A549 (cell line): ENCODE measurements around the gene OR2A14. TPM values are rescaled to one million over a fixed set of nuclear protein-coding genes. Genes with fewer than 3 reads are reported as not detected.

Source experiments
- ATAC-seq, 2 experiments: fragments of 200-7000 bp in 1 of 2; fragments of >200 bp in 1 of 2; cut with Nextera tagmentation in 1 of 2; cut with Tn5 transposase in 1 of 2; 3 replicates each; pipeline versions ENCODE4 v1.8.0 to v1.9.1; 2018 to 2020; ENCODE audit warnings: mild to moderate bottlenecking in 1 of 2, moderate library complexity in 1 of 2
- CTCF ChIA-PET: fragments of 300-600 bp; sonication (Branson Sonifier 250); formaldehyde crosslinking; extraction: SDS; loops from one replicate; lab custom pipeline; 2021; ENCODE audit warnings: antibody characterized with exemption, inconsistent platforms; lab: Yijun Ruan, JAX
- POLR2A ChIA-PET: fragments of 350-600 bp; formaldehyde crosslinking; extraction: SDS; loops from one replicate; lab custom pipeline; 2021; ENCODE audit warnings: antibody characterized with exemption, inconsistent platforms; lab: Yijun Ruan, JAX
- DNase-seq, 2 experiments: peaks; one replicate each; pipeline versions ENCODE4 v3.0.0 to v3.0.0-alpha.2; 2011 to 2016; ENCODE audit warnings: low read depth in 1 of 2, low spot score in 1 of 2
- FAIRE-seq: peaks from 2 replicates; lab custom pipeline; 2011; peaks lifted over from hg19 to GRCh38; lab: Jason Lieb, UNC
- H3K27ac ChIP-seq, 2 experiments: fragments of >200 bp; sonication (Bioruptor Twin); formaldehyde crosslinking; 3 replicates each; pipeline ENCODE4 v1.5.1; 2016 to 2017
- H3K4me1 ChIP-seq: fragments of >200 bp; sonication (Bioruptor Twin); formaldehyde crosslinking; 3 replicates; pipeline ENCODE4 v1.6.1; 2016
- H3K4me2 ChIP-seq: fragments of >200 bp; sonication (Bioruptor Twin); formaldehyde crosslinking; 3 replicates; pipeline ENCODE4 v1.6.1; 2016
- H3K4me3 ChIP-seq: fragments of >200 bp; sonication (Bioruptor Twin); formaldehyde crosslinking; 3 replicates; pipeline ENCODE4 v1.5.1; 2016
- H3K9me3 ChIP-seq: fragments of >200 bp; sonication (Bioruptor Twin); formaldehyde crosslinking; 3 replicates; pipeline ENCODE4 v1.6.1; 2016
- BHLHE40 ChIP-seq: IDR thresholded peaks from 2 replicates; pipeline ENCODE4 v1.6.1; 2012; ENCODE audit warnings: low read depth, low read length, inconsistent platforms
- CBX8 ChIP-seq: fragments of 200-600 bp; sonication (generic); IDR thresholded peaks from 2 replicates; pipeline ENCODE4 v1.6.1; 2016
- EHF ChIP-seq: fragments of 250-450 bp; sonication (Bioruptor Pico); IDR thresholded peaks from 2 replicates; pipeline ENCODE4 v1.5.0; 2020; ENCODE audit warnings: mild to moderate bottlenecking
- FOSB ChIP-seq: fragments of 250-450 bp; sonication (Bioruptor Pico); IDR thresholded peaks from 2 replicates; pipeline ENCODE4 v1.5.0; 2020; ENCODE audit warnings: mild to moderate bottlenecking, moderate library complexity
- FOXS1 ChIP-seq: fragments of 250-450 bp; sonication (Bioruptor Pico); IDR thresholded peaks from 2 replicates; pipeline ENCODE4 v1.5.0; 2020; ENCODE audit warnings: mild to moderate bottlenecking, moderate library complexity
- HDAC2 ChIP-seq: fragments of 200-600 bp; sonication (generic); IDR thresholded peaks from 2 replicates; pipeline ENCODE4 v1.6.1; 2016
- HOXA7 ChIP-seq: fragments of 250-450 bp; sonication (Bioruptor Pico); IDR thresholded peaks from 2 replicates; pipeline ENCODE4 v1.5.0; 2020; ENCODE audit warnings: mild to moderate bottlenecking, moderate library complexity
- HOXB13 ChIP-seq: fragments of 250-450 bp; sonication (Bioruptor Pico); IDR thresholded peaks from 2 replicates; pipeline ENCODE4 v1.5.0; 2020; ENCODE audit warnings: low read depth, mild to moderate bottlenecking, moderate library complexity
- JUN ChIP-seq, 2 experiments: fragments of >200 bp; sonication (Bioruptor Twin); formaldehyde crosslinking; IDR thresholded peaks; 2 replicates in 1 of 2; 3 replicates in 1 of 2; pipeline ENCODE4 v1.6.1; 2016 to 2017
- MAFK ChIP-seq: fragments of 450-650 bp; IDR thresholded peaks from 2 replicates; pipeline ENCODE4 v1.6.1; 2014; ENCODE audit not compliant: partially characterized antibody
- MAZ ChIP-seq: fragments of 150-350 bp; IDR thresholded peaks from 2 replicates; pipeline ENCODE4 v1.6.1; 2014; ENCODE audit warnings: antibody characterized with exemption, low read depth, low read length, borderline replicate concordance
- MYC ChIP-seq: IDR thresholded peaks from 2 replicates; pipeline ENCODE4 v1.6.1; 2012; ENCODE audit warnings: mild to moderate bottlenecking, inconsistent platforms, low read length, improper control_type of control experiment, borderline replicate concordance
- PHF8 ChIP-seq: fragments of 200-600 bp; sonication (generic); IDR thresholded peaks from 2 replicates; pipeline ENCODE4 v1.6.1; 2016; ENCODE audit warnings: low read depth, mild to moderate bottlenecking, antibody characterized with exemption, moderate library complexity, borderline replicate concordance
- RNF2 ChIP-seq: fragments of 200-600 bp; sonication (generic); IDR thresholded peaks from 2 replicates; pipeline ENCODE4 v1.6.1; 2016; ENCODE audit warnings: low read depth, mild to moderate bottlenecking, antibody characterized with exemption, moderate library complexity, borderline replicate concordance
- SMC3 ChIP-seq: fragments of >200 bp; sonication (Bioruptor Twin); formaldehyde crosslinking; IDR thresholded peaks from 3 replicates; pipeline ENCODE4 v1.6.1; 2018; ENCODE audit warnings: inconsistent platforms
- SREBF2 ChIP-seq: fragments of 450-650 bp; IDR thresholded peaks from 2 replicates; pipeline ENCODE4 v1.6.1; 2014; ENCODE audit warnings: mild to moderate bottlenecking, moderate library complexity
- TFCP2L1 ChIP-seq: fragments of 250-450 bp; sonication (Bioruptor Pico); IDR thresholded peaks from 2 replicates; pipeline ENCODE4 v1.5.0; 2021; ENCODE audit warnings: mild to moderate bottlenecking
- ZNF302 ChIP-seq: fragments of 250-450 bp; sonication (Bioruptor Pico); IDR thresholded peaks from 2 replicates; pipeline ENCODE4 v1.9.0; 2021; ENCODE audit warnings: inconsistent platforms, mild to moderate bottlenecking, moderate library complexity
- WGBS: methylation state at CpG from one replicate; pipeline ENCODE4 v1.1.6; 2017; ENCODE audit errors: missing lambda C conversion rate; 5-methylcytosine and 5-hydroxymethylcytosine counted together
- polyA plus RNA-seq, 4 experiments: library from polyadenylated mRNA; depleted of rRNA in 3 of 4; stranded (reverse); fragments of >200 nt; fragmentation: RNase III in 1 of 4; extraction: RNeasy Plus Mini Kit Qiagen cat#74134 plus additional on column Dnase treatment in 1 of 4; gene quantifications; 2 replicates in 3 of 4; 3 replicates in 1 of 4; pipeline ENCODE4 v1.2.3, GENCODE V29; 2011 to 2017
- TF ChIP-seq, protein P1 (sequence below): IDR thresholded peaks from 2 replicates; pipeline ENCODE4 v1.6.1; 2012; ENCODE audit warnings: low read depth, borderline replicate concordance
- TF ChIP-seq, protein P2 (sequence below): IDR thresholded peaks from 2 replicates; pipeline ENCODE4 v1.6.1; 2012
- TF ChIP-seq, protein P3 (sequence below): fragments of 200-600 bp; sonication (generic); IDR thresholded peaks from 2 replicates; pipeline ENCODE4 v1.6.1; 2016; ENCODE audit warnings: antibody characterized with exemption, mild to moderate bottlenecking, moderate library complexity
- TF ChIP-seq, protein P4 (sequence below): fragments of 250-450 bp; sonication (Bioruptor Pico); IDR thresholded peaks from 2 replicates; pipeline ENCODE4 v1.5.0; 2020; ENCODE audit warnings: low read depth, mild to moderate bottlenecking, moderate library complexity
- TF ChIP-seq, protein P5 (sequence below): fragments of >200 bp; sonication (Bioruptor Twin); formaldehyde crosslinking; IDR thresholded peaks from 3 replicates; pipeline ENCODE4 v1.6.1; 2016
- TF ChIP-seq, protein P6 (sequence below): fragments of 250-450 bp; sonication (Bioruptor Pico); IDR thresholded peaks from 2 replicates; pipeline ENCODE4 v1.5.0; 2021; ENCODE audit warnings: mild to moderate bottlenecking, moderate library complexity, borderline replicate concordance

Gene OR2A14
- polyA plus RNA-seq, 2 of the 4 experiments (the other 2 are of a cell fraction): not detected

DNA sequence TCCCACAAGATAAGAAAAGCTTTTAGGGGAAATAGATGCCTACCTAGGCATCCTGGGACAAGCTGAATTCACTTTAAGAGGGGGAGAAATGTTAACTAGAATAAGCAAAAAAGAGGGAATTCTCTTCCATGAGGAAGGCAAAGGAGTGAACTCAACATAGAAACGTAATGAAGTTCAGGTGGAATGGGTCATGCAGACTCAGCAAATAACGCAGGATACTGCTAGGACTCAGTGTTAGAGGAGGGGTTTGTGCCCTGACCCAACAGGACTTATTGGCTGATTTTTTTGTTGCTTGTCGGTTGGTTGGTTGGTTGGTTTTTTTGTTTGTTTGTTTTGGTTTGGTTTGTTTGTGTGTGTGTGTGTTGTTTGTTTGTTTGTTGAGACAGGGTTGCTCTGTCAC, 9.3 kb downstream of the OR2A14 start:
- TF ChIP-seq, protein P1, sequence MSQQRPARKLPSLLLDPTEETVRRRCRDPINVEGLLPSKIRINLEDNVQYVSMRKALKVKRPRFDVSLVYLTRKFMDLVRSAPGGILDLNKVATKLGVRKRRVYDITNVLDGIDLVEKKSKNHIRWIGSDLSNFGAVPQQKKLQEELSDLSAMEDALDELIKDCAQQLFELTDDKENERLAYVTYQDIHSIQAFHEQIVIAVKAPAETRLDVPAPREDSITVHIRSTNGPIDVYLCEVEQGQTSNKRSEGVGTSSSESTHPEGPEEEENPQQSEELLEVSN: no peak
- TF ChIP-seq MYC: no peak
- TF ChIP-seq CBX8: no peak
- peak; percentile 69 for TF ChIP-seq MAFK
- TF ChIP-seq TFCP2L1 (CRISPR knock-in tag): no peak
- TF ChIP-seq, all 56 proteins: peak for 1
- CTCF ChIA-PET: no interaction called here
- no peak overlapping the region for H3K27ac ChIP-seq
- H3K9me3 ChIP-seq: no peaks in the 10 kb centered on the region
- no peak overlapping the region for H3K4me2 ChIP-seq
- H3K4me1 ChIP-seq: no peaks in the 10 kb centered on the region
- no peak for ATAC-seq
- DNase-seq: no peak
- no peak for FAIRE-seq
- WGBS: 11% methylated on average over 3 of the region's 3 CpGs
- POLR2A ChIA-PET: no interaction called here
- H3K4me3 ChIP-seq: no peak overlapping the region

DNA sequence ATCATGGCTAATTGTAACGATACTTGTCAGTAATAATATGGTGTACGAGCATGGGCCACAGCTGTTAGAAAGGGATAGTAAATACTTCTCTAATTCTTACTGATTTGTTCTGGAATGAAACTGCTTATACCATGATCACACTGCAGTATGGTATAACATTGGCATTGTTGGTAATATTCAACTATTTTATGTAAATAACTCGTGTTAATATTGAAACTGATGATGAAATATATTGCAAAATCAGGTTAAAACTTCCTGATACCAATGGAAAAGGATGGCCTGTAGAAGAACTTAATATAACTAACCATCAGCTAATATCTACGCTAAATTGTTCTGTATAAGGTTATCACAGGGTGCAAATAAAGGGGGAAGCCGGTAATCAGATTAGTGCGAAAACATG, 10.3 kb downstream of the OR2A14 start:
- no peak for TF ChIP-seq BHLHE40
- TF ChIP-seq JUN (IDR thresholded peaks at IDR 0.05): no peak
- TF ChIP-seq, protein P2, sequence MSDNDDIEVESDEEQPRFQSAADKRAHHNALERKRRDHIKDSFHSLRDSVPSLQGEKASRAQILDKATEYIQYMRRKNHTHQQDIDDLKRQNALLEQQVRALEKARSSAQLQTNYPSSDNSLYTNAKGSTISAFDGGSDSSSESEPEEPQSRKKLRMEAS: no peak
- TF ChIP-seq, protein P3, sequence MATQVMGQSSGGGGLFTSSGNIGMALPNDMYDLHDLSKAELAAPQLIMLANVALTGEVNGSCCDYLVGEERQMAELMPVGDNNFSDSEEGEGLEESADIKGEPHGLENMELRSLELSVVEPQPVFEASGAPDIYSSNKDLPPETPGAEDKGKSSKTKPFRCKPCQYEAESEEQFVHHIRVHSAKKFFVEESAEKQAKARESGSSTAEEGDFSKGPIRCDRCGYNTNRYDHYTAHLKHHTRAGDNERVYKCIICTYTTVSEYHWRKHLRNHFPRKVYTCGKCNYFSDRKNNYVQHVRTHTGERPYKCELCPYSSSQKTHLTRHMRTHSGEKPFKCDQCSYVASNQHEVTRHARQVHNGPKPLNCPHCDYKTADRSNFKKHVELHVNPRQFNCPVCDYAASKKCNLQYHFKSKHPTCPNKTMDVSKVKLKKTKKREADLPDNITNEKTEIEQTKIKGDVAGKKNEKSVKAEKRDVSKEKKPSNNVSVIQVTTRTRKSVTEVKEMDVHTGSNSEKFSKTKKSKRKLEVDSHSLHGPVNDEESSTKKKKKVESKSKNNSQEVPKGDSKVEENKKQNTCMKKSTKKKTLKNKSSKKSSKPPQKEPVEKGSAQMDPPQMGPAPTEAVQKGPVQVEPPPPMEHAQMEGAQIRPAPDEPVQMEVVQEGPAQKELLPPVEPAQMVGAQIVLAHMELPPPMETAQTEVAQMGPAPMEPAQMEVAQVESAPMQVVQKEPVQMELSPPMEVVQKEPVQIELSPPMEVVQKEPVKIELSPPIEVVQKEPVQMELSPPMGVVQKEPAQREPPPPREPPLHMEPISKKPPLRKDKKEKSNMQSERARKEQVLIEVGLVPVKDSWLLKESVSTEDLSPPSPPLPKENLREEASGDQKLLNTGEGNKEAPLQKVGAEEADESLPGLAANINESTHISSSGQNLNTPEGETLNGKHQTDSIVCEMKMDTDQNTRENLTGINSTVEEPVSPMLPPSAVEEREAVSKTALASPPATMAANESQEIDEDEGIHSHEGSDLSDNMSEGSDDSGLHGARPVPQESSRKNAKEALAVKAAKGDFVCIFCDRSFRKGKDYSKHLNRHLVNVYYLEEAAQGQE: no peak
- no peak for TF ChIP-seq PHF8
- TF ChIP-seq MAFK: no peak
- no peak for TF ChIP-seq EHF (CRISPR knock-in tag)
- TF ChIP-seq, protein P4, sequence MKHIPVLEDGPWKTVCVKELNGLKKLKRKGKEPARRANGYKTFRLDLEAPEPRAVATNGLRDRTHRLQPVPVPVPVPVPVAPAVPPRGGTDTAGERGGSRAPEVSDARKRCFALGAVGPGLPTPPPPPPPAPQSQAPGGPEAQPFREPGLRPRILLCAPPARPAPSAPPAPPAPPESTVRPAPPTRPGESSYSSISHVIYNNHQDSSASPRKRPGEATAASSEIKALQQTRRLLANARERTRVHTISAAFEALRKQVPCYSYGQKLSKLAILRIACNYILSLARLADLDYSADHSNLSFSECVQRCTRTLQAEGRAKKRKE: no peak
- TF ChIP-seq MYC: no peak
- TF ChIP-seq HOXA7 (CRISPR knock-in tag): no peak
- no peak for TF ChIP-seq RNF2
- no peak for TF ChIP-seq HOXB13
- no peak for TF ChIP-seq FOXS1
- TF ChIP-seq, protein P5, sequence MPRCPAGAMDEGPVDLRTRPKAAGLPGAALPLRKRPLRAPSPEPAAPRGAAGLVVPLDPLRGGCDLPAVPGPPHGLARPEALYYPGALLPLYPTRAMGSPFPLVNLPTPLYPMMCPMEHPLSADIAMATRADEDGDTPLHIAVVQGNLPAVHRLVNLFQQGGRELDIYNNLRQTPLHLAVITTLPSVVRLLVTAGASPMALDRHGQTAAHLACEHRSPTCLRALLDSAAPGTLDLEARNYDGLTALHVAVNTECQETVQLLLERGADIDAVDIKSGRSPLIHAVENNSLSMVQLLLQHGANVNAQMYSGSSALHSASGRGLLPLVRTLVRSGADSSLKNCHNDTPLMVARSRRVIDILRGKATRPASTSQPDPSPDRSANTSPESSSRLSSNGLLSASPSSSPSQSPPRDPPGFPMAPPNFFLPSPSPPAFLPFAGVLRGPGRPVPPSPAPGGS: no peak
- no peak for TF ChIP-seq ZNF302
- H3K4me2 ChIP-seq: no peak overlapping the region
- no peak overlapping the region for H3K27ac ChIP-seq
- FAIRE-seq (no peak), ATAC-seq (no peak), DNase-seq (no peak)
- no peak overlapping the region for H3K4me3 ChIP-seq
- ChIA-PET CTCF (no interaction called here), POLR2A (no interaction called here)
- WGBS: 56% methylated on average over 6 of the region's 6 CpGs
- H3K9me3 ChIP-seq: no peaks in the 10 kb centered on the region
- H3K4me1 ChIP-seq: no peaks in the 10 kb centered on the region

DNA sequence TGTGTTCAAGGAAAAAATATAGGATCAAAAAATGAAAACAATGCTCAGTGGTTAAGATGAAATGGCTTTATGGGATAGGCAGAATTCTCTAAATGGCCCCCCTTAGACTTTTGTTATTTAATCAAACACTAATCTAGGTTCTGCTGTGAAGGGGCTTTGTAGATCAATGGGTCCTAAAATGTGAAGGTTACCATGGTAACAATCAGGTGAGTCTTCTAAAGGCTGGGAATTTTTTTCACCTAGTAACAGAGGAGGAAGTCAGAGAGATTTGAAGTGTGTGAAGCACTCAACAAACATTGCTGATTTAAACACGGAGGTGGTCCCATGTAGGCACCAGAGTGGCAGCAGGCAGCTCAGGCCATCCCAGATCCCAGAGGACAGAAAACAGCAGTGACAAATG, 11.1 kb downstream of the OR2A14 start:
- FAIRE-seq: no peak
- ATAC-seq: no peak
- Histone ChIP-seq H3K27ac (no peak overlapping the region), H3K9me3 (no peaks in the 10 kb centered on the region), H3K4me1 (no peaks in the 10 kb centered on the region), H3K4me2 (no peak overlapping the region), H3K4me3 (no peak overlapping the region)
- POLR2A ChIA-PET: no interaction called here
- CTCF ChIA-PET: no interaction called here
- WGBS: 35% methylated on average over 1 of the region's 1 CpG
- no peak for DNase-seq
- TF ChIP-seq FOSB (CRISPR knock-in tag): no peak
- TF ChIP-seq SREBF2: no peak
- no peak for TF ChIP-seq SMC3
- TF ChIP-seq MYC: no peak
- no peak for TF ChIP-seq BHLHE40
- TF ChIP-seq EHF (CRISPR knock-in tag): no peak
- TF ChIP-seq, protein P4: no peak
- no peak for TF ChIP-seq MAZ
- TF ChIP-seq, protein P5: no peak
- no peak for TF ChIP-seq HDAC2
- TF ChIP-seq, protein P6, sequence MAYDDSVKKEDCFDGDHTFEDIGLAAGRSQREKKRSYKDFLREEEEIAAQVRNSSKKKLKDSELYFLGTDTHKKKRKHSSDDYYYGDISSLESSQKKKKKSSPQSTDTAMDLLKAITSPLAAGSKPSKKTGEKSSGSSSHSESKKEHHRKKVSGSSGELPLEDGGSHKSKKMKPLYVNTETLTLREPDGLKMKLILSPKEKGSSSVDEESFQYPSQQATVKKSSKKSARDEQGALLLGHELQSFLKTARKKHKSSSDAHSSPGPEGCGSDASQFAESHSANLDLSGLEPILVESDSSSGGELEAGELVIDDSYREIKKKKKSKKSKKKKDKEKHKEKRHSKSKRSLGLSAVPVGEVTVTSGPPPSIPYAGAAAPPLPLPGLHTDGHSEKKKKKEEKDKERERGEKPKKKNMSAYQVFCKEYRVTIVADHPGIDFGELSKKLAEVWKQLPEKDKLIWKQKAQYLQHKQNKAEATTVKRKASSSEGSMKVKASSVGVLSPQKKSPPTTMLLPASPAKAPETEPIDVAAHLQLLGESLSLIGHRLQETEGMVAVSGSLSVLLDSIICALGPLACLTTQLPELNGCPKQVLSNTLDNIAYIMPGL (CRISPR knock-in tag): no peak
